Osteocyte (in vitro differentiated cells): ENCODE data around the gene NUBP1. TPM values are rescaled to one million over a fixed set of nuclear protein-coding genes. Genes with fewer than 3 reads are reported as not detected.

Source experiments
- DNase-seq: peaks from one replicate; pipeline ENCODE4 v3.0.0; 2021; ENCODE audit warnings: mixed read lengths; ENCODE audit not compliant: unreplicated experiment; ENCODE audit errors: extremely low spot score
- H3K27ac Mint-ChIP-seq: one replicate; pipeline ENCODE4 v1.8.0; 2021; ENCODE audit warnings: mild to moderate bottlenecking, mixed read lengths; ENCODE audit not compliant: unreplicated experiment
- H3K27me3 Mint-ChIP-seq: one replicate; pipeline ENCODE4 v1.8.0; 2021; ENCODE audit warnings: mixed read lengths; ENCODE audit not compliant: unreplicated experiment
- H3K36me3 Mint-ChIP-seq: one replicate; pipeline ENCODE4 v1.8.0; 2021; ENCODE audit warnings: mixed read lengths; ENCODE audit not compliant: unreplicated experiment
- H3K4me1 Mint-ChIP-seq: one replicate; pipeline ENCODE4 v1.8.0; 2021; ENCODE audit warnings: mixed read lengths; ENCODE audit not compliant: unreplicated experiment
- H3K4me3 Mint-ChIP-seq: one replicate; pipeline ENCODE4 v1.8.0; 2021; ENCODE audit warnings: mild to moderate bottlenecking, moderate library complexity, mixed read lengths; ENCODE audit not compliant: unreplicated experiment
- H3K9me3 Mint-ChIP-seq: one replicate; pipeline ENCODE4 v1.8.0; 2021; ENCODE audit warnings: mixed read lengths; ENCODE audit not compliant: unreplicated experiment
- CTCF ChIP-seq: fragments of 200-600 bp; sonication (generic); IDR thresholded peaks from 2 replicates; pipeline ENCODE4 v1.5.0; 2021; ENCODE audit warnings: antibody characterized with exemption, mild to moderate bottlenecking, moderate library complexity
- total RNA-seq: library from RNA; stranded (reverse); gene quantifications from 2 replicates; pipeline ENCODE4 v1.2.1, GENCODE V29; 2021

NUBP1 gene
- total RNA-seq, 1 donor from 2014 or later = 20.0 TPM

- Mint-ChIP-seq H3K27me3 (no peaks in the 10 kb centered on the region), H3K27ac (no peak overlapping the region), H3K4me3 (no peak overlapping the region), H3K4me1 (peaks cover 30% of the 10 kb centered on the region), H3K36me3 (peaks cover 2% of the 10 kb centered on the region), H3K9me3 (no peaks in the 10 kb centered on the region)
- DNase-seq = no peak
- no peak for TF ChIP-seq CTCF
Observed at GRCh38 chr16:10741844-10742243, 1.8 kb upstream of the NUBP1 start.

- Mint-ChIP-seq H3K4me1 (peaks cover 25% of the 10 kb centered on the region), H3K4me3 (peak overlapping the region; percentile 84), H3K27me3 (no peaks in the 10 kb centered on the region), H3K27ac (peak overlapping the region; percentile 100), H3K9me3 (no peaks in the 10 kb centered on the region), H3K36me3 (peaks cover 5% of the 10 kb centered on the region)
- DNase-seq = no peak
- TF ChIP-seq CTCF = no peak
Observed at GRCh38 chr16:10743227-10743609, 424 bp upstream of the NUBP1 start.

GRCh38 chr16:10744370-10745030 lies 858 bp downstream of the NUBP1 start:
- H3K27me3 Mint-ChIP-seq = no peaks in the 10 kb centered on the region
- no peaks in the 10 kb centered on the region for H3K9me3 Mint-ChIP-seq
- H3K4me3 Mint-ChIP-seq = peak overlapping the region; percentile 84
- H3K27ac Mint-ChIP-seq = peak overlapping the region; percentile 100
- DNase-seq = no peak
- H3K4me1 Mint-ChIP-seq = peaks cover 17% of the 10 kb centered on the region
- TF ChIP-seq CTCF = no peak
- peaks cover 5% of the 10 kb centered on the region for H3K36me3 Mint-ChIP-seq

- Mint-ChIP-seq H3K4me1 (peaks cover 17% of the 10 kb centered on the region), H3K9me3 (no peaks in the 10 kb centered on the region), H3K4me3 (peak overlapping the region; percentile 15), H3K27ac (peak overlapping the region; percentile 12), H3K36me3 (peaks cover 5% of the 10 kb centered on the region), H3K27me3 (no peaks in the 10 kb centered on the region)
- TF ChIP-seq CTCF = no peak
- DNase-seq = no peak
Observed at GRCh38 chr16:10745841-10746240, 2.2 kb downstream of the NUBP1 start.

- Mint-ChIP-seq H3K36me3 (peaks cover 12% of the 10 kb centered on the region), H3K27me3 (no peaks in the 10 kb centered on the region), H3K4me1 (peaks cover 3% of the 10 kb centered on the region), H3K27ac (no peak overlapping the region), H3K4me3 (no peak overlapping the region), H3K9me3 (no peaks in the 10 kb centered on the region)
- no peak for DNase-seq
- TF ChIP-seq CTCF = no peak
Observed at GRCh38 chr16:10750793-10751192, 7.2 kb downstream of the NUBP1 start.
